GM18511 (cell line): ENCODE measurements around the gene ELMO1.

ENCODE experiments used
- ATAC-seq: cut with Tn5 transposase; IDR thresholded peaks from one replicate; pipeline ENCODE4 v1.9.1; 2021; ENCODE audit warnings: mild to moderate bottlenecking, moderate library complexity; ENCODE audit not compliant: unreplicated experiment

ELMO1 gene

GRCh38 chr7:36905841-36906240 is 542.8 kb downstream of the ELMO1 start:
- no peak for ATAC-seq

GRCh38 chr7:36904802-36905201 is 543.9 kb downstream of the ELMO1 start:
- ATAC-seq = no peak

GRCh38 chr7:36904101-36904500 is 544.6 kb downstream of the ELMO1 start:
- ATAC-seq = no peak

- ATAC-seq = no peak
Observed at GRCh38 chr7:36900988-36901710, 547.5 kb downstream of the ELMO1 start.

- no peak for ATAC-seq
Observed at GRCh38 chr7:36898186-36898585, 550.5 kb downstream of the ELMO1 start.

- no peak for ATAC-seq
Observed at GRCh38 chr7:36896956-36897590, 551.6 kb downstream of the ELMO1 start.

- ATAC-seq = no peak
Observed at GRCh38 chr7:36896418-36896817, 552.2 kb downstream of the ELMO1 start.

GRCh38 chr7:36895192-36895591 is 553.5 kb downstream of the ELMO1 start:
- ATAC-seq = no peak

GRCh38 chr7:36894190-36894589 is 554.5 kb downstream of the ELMO1 start:
- ATAC-seq = no peak

GRCh38 chr7:36889182-36889581 is 559.5 kb downstream of the ELMO1 start:
- no peak for ATAC-seq

GRCh38 chr7:36887969-36888368 is 560.7 kb downstream of the ELMO1 start:
- no peak for ATAC-seq

GRCh38 chr7:36887233-36887632 is 561.4 kb downstream of the ELMO1 start:
- no peak for ATAC-seq

- ATAC-seq = no peak
Observed at GRCh38 chr7:36884910-36885309, 563.8 kb downstream of the ELMO1 start.

- no peak for ATAC-seq
Observed at GRCh38 chr7:36884351-36884750, 564.3 kb downstream of the ELMO1 start.

- no peak for ATAC-seq
Observed at GRCh38 chr7:36881233-36881874, 567.3 kb downstream of the ELMO1 start.

- no peak for ATAC-seq
Observed at GRCh38 chr7:36880108-36880507, 568.6 kb downstream of the ELMO1 start.

- ATAC-seq = no peak
Observed at GRCh38 chr7:36879021-36879420, 569.6 kb downstream of the ELMO1 start.

GRCh38 chr7:36878288-36878687 is 570.4 kb downstream of the ELMO1 start:
- no peak for ATAC-seq

GRCh38 chr7:36875794-36876193 is 572.9 kb downstream of the ELMO1 start:
- ATAC-seq = no peak

- ATAC-seq = no peak
Observed at GRCh38 chr7:36874041-36874440, 574.6 kb downstream of the ELMO1 start.

GRCh38 chr7:36871863-36872262 is 576.8 kb downstream of the ELMO1 start:
- no peak for ATAC-seq

GRCh38 chr7:36871355-36871738 is 577.3 kb downstream of the ELMO1 start:
- no peak for ATAC-seq
